Lower lobe of right lung (tissue), 2 donors: ENCODE measurements around the gene CYLD. TPM values are rescaled to one million over a fixed set of nuclear protein-coding genes. Genes with fewer than 3 reads are reported as not detected.

Experiments
- ATAC-seq, 2 donors: fragments of 200-7000 bp; cut with Tn5 transposase; one replicate each; pipeline ENCODE4 v1.9.1; 2020 to 2022; ENCODE audit warnings: mild to moderate bottlenecking in 2 of 2, moderate library complexity in 2 of 2
- DNase-seq: peaks from one replicate; pipeline ENCODE4 v3.0.0-alpha.2; 2020
- H3K27ac ChIP-seq: fragments of 200-600 bp; one replicate; pipeline ENCODE4 v1.8.0; 2022
- H3K27me3 ChIP-seq: fragments of 200-600 bp; one replicate; pipeline ENCODE4 v1.8.0; 2022; ENCODE audit warnings: low read depth
- H3K36me3 ChIP-seq: fragments of 200-600 bp; one replicate; pipeline ENCODE4 v1.8.0; 2022; ENCODE audit warnings: mild to moderate bottlenecking
- H3K4me1 ChIP-seq: fragments of 200-600 bp; one replicate; pipeline ENCODE4 v1.8.0; 2022
- H3K4me3 ChIP-seq: fragments of 200-600 bp; one replicate; pipeline ENCODE4 v1.8.0; 2022; ENCODE audit warnings: mild to moderate bottlenecking
- H3K9me3 ChIP-seq: fragments of 200-600 bp; one replicate; pipeline ENCODE4 v1.8.0; 2022
- intact Hi-C: fragments of 100-400 bp; cut with DNase I; formaldehyde crosslinking; loops from one replicate; pipeline ENCODE4 v1.11.0; 2022
- long read RNA-seq: library from polyadenylated mRNA; unstranded; transcript quantifications from one replicate; pipeline ENCODE4 v2.0.0, GENCODE V29; 2021
- total RNA-seq: library from RNA; stranded (reverse); fragmentation: NEBNext Ultra II Directional; extraction: Animal tissue kit (Norgen Biotek cat#: 25700); gene quantifications from one replicate; pipeline ENCODE4 v1.2.1, GENCODE V29; 2021
- TF ChIP-seq, protein P1 (sequence below): fragments of 200-600 bp; IDR thresholded peaks from one replicate; pipeline ENCODE4 v1.8.0; 2022; ENCODE audit warnings: antibody characterized with exemption, mild to moderate bottlenecking
- donor health status: DM: no; HTN: yes; CAD: no; lungs with severe emphysema.

The CYLD gene
- 45.8 TPM for total RNA-seq
- long read RNA-seq, transcript CYLD-214 (18 exons, 3,513 nt): major isoform, 12 of 52 reads
- long read RNA-seq, partial matches to known transcripts: 6 of 52 reads
- long read RNA-seq, other reads (novel, unspliced or antisense): 31 of 52 reads

GRCh38 chr16:50741781-50742575 is at the start of gene CYLD:
Gene CYLD (plus strand): TSS chr16:50742086. CDS start chr16:50749699, 7,613 bp downstream.
- TF ChIP-seq, protein P1, sequence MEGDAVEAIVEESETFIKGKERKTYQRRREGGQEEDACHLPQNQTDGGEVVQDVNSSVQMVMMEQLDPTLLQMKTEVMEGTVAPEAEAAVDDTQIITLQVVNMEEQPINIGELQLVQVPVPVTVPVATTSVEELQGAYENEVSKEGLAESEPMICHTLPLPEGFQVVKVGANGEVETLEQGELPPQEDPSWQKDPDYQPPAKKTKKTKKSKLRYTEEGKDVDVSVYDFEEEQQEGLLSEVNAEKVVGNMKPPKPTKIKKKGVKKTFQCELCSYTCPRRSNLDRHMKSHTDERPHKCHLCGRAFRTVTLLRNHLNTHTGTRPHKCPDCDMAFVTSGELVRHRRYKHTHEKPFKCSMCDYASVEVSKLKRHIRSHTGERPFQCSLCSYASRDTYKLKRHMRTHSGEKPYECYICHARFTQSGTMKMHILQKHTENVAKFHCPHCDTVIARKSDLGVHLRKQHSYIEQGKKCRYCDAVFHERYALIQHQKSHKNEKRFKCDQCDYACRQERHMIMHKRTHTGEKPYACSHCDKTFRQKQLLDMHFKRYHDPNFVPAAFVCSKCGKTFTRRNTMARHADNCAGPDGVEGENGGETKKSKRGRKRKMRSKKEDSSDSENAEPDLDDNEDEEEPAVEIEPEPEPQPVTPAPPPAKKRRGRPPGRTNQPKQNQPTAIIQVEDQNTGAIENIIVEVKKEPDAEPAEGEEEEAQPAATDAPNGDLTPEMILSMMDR: no peak
- intact Hi-C loops: no loop called here
- H3K36me3 ChIP-seq: peaks cover 13% of the 10 kb centered on the region
- peaks cover 42% of the 10 kb centered on the region for H3K4me1 ChIP-seq
- H3K27ac ChIP-seq: peak within 1 kb of the TSS; percentile 92
- DNase-seq (peak; percentile 100), ATAC-seq (peak; percentile 98 to 99)
- no peaks in the 10 kb centered on the region for H3K9me3 ChIP-seq
- no peaks in the 10 kb centered on the region for H3K27me3 ChIP-seq
- H3K4me3 ChIP-seq: peak within 1 kb of the TSS; percentile 77

DNA sequence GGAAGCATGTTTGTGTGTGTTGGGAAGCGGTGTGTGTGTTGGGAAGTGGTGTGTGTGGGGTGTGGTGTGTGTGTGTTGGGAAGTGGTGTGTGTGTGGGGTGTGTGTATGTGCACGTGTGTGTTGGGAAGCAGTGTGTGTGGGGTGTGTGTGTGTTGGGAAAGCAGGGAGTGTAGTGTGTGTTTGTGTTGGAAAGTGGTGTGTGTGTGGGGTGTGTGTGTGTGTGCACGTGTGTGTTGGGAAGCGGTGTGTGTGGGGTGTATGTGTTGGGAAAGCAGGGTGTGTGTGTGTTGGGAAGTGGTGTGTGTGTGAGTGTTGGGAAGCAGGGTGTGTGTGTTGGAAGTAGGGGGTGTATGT is 49.3 kb upstream of the CYLD start:
- Histone ChIP-seq H3K27ac (no peak overlapping the region), H3K4me1 (peaks cover 37% of the 10 kb centered on the region), H3K27me3 (no peaks in the 10 kb centered on the region), H3K36me3 (no peaks in the 10 kb centered on the region), H3K4me3 (no peak overlapping the region), H3K9me3 (no peaks in the 10 kb centered on the region)
- no peak for ATAC-seq
- no peak for DNase-seq
- intact Hi-C loops: no loop called here
- TF ChIP-seq, protein P1: no peak

DNA sequence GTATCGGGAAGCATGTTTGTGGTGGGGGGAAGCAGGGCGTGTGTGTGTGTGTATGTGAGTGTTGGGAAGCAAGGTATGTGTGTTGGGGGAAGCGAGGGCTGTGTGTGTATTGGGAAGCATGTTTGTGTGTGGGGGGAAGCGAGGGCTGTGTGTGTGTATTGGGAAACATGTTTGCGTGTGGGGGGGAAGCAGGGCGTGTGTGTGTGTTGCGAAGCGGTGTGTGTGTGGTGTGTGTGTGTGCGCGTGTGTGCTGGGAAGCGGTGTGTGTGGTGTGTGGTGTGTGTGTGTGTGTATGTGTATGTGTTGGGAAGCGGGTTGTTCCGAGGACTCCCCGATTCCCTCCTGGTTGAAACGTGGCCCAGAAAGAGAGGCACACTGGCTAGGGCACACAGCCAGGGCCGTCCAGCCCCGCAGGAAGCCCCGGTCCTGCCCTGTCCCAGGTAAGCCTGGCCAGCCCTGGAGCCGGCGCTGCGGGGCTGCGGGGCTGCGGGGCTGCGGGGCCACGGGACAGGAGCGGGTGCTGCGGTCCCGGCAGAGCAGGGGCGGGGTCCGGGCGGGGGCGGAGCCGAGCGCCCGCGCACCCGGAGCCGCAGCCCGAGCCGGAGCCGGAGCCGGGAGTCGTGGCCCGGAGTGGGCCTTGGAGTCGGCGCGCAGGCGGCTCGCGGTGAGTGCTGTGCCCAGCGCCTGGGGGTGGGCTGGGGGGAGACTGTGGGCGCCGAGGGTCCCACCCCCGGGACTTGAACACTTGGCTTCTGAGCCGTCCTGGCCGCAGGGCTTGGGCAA is 48.7 kb upstream of the CYLD start, which contains the start of gene NOD2:
NOD2 (plus strand) TSS at position 608 of the 783 bp plus-strand sequence. CDS start 5,890 bp downstream, outside the sequence.
- TF ChIP-seq, protein P1: no peak
- intact Hi-C loops: no loop called here
- Histone ChIP-seq H3K4me3 (peak within 1 kb of the TSS; percentile 58), H3K36me3 (no peaks in the 10 kb centered on the region), H3K4me1 (peaks cover 43% of the 10 kb centered on the region), H3K9me3 (no peaks in the 10 kb centered on the region), H3K27ac (peak within 1 kb of the TSS; percentile 67), H3K27me3 (no peaks in the 10 kb centered on the region)
- DNase-seq (no peak), ATAC-seq (peak; percentile 45 to 54)

DNA sequence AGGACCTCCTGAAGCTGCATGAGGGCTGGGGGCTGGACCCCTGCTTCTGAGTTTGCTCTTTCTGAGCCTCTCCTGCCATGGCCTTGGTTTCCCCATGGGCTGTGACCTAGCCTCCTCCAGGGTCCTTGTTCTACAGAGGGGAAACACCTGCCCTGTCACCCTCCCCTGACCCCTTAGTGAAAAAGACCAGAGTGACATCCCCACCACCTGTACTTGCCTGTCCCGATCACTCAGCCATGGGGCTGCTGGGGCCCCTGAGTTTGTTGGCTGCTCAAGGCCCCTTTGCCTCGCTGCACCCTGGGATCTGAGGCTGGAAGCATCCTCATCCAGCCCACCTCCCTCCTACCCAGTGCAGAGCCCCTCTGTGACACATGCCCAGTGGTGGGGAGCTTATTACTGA is 47.7 kb upstream of the CYLD start:
- H3K9me3 ChIP-seq: no peaks in the 10 kb centered on the region
- H3K27ac ChIP-seq: peak overlapping the region; percentile 67
- intact Hi-C loops: no loop called here
- peak overlapping the region; percentile 58 for H3K4me3 ChIP-seq
- ATAC-seq (no peak), DNase-seq (no peak)
- H3K36me3 ChIP-seq: no peaks in the 10 kb centered on the region
- H3K4me1 ChIP-seq: peaks cover 47% of the 10 kb centered on the region
- TF ChIP-seq, protein P1: no peak
- H3K27me3 ChIP-seq: no peaks in the 10 kb centered on the region
